ENCODE measurements around the gene OR51V1.
"Not testable (repeated sequence)": the region's sequence is repeated elsewhere in the genome, so short reads cannot be mapped to it uniquely, and the experiment has no call there.

Gene OR51V1

DNA sequence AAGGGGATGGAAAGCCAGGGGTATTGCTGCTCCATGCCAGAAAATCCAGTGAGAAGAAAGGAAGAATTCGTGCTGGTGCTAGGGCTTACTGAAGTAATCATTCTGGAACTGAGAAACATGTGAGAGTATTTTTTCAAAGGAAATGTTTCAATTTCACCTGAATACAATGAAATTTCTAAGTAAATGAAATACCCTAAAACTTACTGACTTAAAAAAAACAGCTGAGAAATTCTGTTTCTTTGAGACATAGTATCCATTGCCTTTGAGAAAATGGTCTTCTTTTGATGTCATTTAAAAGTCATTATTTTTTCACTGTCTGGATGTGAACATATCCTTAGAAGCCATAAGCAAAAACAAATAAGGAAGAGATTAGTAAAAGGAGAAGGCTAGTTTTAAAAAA is at the start of gene OR51V1:
Gene OR51V1, minus strand, starts transcription at position 101 of the 400 bp plus-strand sequence. Its CDS starts 0 bp downstream, at position 101.
- DNase-seq = no peak

GRCh38 chr11:5249807-5250396 is 49.4 kb upstream of the OR51V1 start, which contains the start of gene HBG1:
TSS of gene HBG1 (minus strand) at chr11:5249857. CDS start at chr11:5249804, 53 bp downstream.
- DNase-seq = not testable (repeated sequence)

DNA sequence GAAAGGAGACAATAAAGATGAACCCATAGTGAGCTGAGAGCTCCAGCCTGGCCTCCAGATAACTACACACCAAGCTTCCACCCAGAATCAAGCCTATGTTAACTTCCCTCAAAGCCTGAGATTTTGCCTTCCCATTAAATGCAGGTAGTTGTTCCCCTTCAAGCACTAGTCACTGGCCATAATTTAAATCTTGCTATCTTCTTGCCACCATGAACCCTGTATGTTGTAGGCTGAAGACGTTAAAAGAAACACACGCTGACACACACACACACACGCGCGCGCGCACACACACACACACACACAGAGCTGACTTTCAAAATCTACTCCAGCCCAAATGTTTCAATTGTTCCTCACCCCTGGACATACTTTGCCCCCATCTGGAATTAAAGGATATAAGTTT is 48.0 kb upstream of the OR51V1 start:
- DNase-seq = not testable (repeated sequence)

GRCh38 chr11:5247472-5248192 is 47.1 kb upstream of the OR51V1 start:
- DNase-seq = no peak

DNA sequence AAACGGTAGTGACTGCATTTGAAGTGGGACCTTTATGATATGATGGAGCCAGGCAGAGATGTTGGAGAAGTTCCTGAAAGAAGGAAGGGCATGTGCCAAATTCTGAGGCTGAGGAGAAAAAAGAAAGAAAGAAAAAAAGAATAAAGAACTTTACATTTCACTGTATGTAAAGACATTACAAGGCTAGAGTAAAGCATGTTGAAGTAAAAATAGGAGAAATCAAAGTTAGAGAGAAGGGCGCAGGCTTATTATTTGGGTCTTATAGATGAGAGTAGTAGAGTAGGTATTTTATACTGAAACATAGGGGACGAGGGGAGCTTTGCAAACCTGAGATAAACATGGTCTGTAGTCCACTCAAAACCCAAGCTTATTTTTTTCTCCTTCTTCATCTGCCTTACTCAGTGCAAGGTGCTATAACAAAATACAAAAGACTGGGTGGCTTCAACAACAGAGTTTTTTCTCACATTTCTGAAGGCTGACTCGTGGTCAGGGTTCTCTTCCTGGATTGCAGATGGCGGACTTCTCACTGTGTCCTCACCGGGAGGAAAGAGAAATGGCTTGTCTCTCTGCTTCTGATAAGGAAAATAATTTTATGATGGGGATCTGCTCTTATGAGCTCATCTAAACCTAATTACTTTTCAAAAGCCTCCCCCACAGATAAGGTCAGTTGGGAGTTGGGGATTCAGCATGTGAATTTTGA is 46.4 kb upstream of the OR51V1 start:
- no peak for DNase-seq

DNA sequence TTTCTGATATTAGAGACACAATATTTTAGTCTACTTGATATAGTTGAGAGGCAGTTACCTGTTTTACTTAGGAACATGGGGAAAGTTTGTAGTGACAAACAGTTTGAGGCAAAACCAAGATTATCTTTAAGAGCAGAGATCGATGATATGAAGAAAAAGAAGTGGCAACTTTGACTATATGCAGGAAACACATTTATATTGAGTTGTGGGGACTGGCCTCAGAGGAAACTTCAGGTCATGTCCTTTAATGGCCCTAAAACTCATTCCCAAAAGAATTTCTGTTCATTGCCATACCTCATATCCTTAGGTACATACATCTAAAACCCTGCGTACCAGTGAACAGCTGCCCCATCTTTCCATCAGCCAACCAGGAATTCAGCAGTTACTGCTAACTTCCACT is 44.7 kb upstream of the OR51V1 start:
- no peak for DNase-seq

- DNase-seq = no peak
Observed at GRCh38 chr11:5243816-5244180, 43.3 kb upstream of the OR51V1 start.

DNA sequence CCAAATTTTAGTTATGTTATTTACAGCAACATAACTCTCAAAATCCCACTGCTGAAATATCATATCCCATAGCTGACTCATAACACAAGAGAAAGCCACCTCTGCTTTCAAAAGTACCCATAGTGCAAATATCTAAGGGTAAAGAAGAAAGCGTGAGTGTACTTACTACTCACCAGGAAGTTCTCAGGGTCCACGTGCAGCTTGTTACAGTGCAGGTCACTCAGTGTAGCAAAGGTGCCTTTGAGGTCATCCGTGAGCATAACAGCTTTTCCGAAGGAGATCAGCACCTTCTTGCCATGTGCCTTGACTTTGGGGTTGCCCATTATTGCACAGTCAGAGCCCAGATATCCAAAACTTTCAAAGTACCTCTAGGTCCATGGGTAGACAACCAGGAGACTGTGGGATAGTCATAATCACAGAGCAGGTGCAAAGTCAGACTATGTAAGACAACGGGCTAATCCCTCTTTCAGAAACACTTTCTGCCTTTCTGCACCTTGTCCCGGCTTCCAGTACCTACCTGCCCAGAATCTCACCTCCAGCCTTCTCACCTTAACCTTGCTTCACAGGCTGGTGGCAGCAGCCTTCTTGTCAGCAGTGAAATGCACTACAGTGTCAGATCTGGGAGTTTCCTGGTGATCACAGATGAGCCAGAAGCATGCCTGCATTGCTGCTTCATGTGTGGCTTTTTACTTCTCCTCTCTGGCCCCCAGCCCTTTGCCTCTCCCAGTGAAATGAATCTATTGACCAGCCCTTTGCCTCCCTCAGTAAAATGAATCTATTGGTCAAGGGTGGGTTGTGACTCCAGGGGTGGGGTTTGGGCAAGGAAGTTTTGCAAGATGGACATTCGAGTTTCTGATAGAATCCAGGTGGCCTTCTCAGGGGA is 42.7 kb upstream of the OR51V1 start:
- DNase-seq = no peak

GRCh38 chr11:5242208-5242607 is 41.7 kb upstream of the OR51V1 start:
- DNase-seq = no peak

- no peak for DNase-seq
Observed at GRCh38 chr11:5241458-5241857, 41.0 kb upstream of the OR51V1 start.

- DNase-seq = no peak
Observed at GRCh38 chr11:5240458-5240857, 40.0 kb upstream of the OR51V1 start.

GRCh38 chr11:5240056-5240455 is 39.6 kb upstream of the OR51V1 start:
- no peak for DNase-seq

DNA sequence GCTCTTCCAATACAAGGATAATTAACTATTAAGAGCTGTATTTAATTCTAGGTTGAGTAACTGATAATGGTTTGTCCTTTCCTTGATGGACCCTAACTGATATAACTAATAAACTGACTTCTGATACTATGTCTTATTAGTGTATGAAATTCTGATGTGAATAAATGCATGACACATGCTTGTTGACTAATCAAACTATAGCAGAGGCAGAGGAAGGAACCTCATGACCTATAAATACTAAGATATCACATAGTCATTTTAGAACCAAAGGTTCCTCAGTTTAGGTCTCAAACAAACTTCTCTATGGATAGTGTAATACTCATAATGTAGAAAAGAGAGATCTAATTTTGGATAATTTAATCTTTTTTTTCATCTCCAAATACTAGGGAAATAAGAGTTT is 38.6 kb upstream of the OR51V1 start:
- DNase-seq = no peak

DNA sequence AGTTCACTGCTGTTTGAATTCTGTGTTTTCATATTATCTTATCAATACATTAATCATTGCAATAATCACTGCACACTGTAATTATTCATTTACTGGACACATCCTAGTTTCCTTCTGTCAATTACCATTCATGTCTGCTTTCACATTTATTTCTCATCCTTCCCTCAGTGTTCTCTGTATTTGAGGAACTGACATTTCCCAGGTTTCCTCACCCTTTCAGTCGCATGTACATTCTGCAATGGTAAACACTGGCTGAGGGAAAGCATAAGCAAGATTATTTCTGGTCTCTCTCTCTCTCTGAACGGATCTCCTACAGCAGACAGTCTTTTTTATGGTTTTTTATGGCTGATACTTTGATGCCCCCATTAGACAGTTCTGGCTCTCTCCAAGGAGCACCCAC is 38.0 kb upstream of the OR51V1 start:
- no peak for DNase-seq

GRCh38 chr11:5237420-5237819 is 36.9 kb upstream of the OR51V1 start:
- DNase-seq = no peak

- DNase-seq = no peak
Observed at GRCh38 chr11:5235364-5236095, 35.0 kb upstream of the OR51V1 start.

GRCh38 chr11:5234381-5234834 is 33.9 kb upstream of the OR51V1 start, which contains the start of gene HBD:
TSS of gene HBD (minus strand) at chr11:5234483. CDS start at chr11:5234433, 50 bp downstream.
- DNase-seq = no peak

- DNase-seq = no peak
Observed at GRCh38 chr11:5233307-5233706, 32.8 kb upstream of the OR51V1 start.

- no peak for DNase-seq
Observed at GRCh38 chr11:5232821-5233220, 32.3 kb upstream of the OR51V1 start.

GRCh38 chr11:5232176-5232575 is 31.7 kb upstream of the OR51V1 start:
- no peak for DNase-seq

GRCh38 chr11:5231111-5231510 is 30.6 kb upstream of the OR51V1 start:
- no peak for DNase-seq

DNA sequence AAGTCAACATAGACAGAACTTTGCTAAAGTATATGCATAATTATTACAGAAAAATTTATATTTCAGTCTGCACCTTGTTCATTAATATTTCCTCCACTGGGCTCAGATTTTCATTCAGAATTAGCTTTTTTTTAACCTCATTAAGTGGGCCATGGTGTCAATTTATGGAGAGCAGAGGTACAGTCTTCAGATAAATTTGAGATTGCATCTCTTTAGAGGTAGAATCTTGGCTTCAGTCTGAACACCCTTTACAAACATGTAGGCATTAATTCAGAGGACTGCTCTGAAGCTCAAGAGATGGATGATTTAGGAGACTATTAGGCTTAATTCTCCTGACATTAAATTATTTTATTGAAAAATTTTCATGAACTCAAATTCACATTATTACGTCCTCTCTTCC is 29.8 kb upstream of the OR51V1 start:
- no peak for DNase-seq

All from NCI-H1436 (cell line).